ENCODE measurements around the gene CYFIP1.
"Not testable (repeated sequence)": the region's sequence is repeated elsewhere in the genome, so short reads cannot be mapped to it uniquely, and the experiment has no call there.

DNA sequence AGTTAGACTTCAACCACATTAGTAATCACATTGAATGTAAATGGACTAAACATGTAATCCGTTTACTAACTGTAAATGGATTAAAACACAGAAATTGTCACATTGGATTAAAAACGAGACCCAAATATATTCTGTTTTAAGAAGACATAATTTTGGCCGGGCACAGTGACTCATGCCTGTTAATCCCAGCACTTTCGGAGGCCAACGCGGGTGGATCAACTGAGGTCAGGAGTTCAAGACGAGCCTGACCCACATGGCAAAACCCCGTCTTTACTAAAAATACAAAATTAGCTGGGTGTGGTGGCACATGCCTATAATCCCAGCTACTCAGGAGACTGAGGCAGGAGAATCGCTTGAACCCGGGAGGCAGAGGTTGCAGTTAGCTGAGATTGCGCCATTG, 1.8 kb upstream of the CYFIP1 start:
- TF ChIP-seq POLR2A (IDR thresholded peaks at IDR 0.05): not testable (repeated sequence)
- TF ChIP-seq, protein P1, sequence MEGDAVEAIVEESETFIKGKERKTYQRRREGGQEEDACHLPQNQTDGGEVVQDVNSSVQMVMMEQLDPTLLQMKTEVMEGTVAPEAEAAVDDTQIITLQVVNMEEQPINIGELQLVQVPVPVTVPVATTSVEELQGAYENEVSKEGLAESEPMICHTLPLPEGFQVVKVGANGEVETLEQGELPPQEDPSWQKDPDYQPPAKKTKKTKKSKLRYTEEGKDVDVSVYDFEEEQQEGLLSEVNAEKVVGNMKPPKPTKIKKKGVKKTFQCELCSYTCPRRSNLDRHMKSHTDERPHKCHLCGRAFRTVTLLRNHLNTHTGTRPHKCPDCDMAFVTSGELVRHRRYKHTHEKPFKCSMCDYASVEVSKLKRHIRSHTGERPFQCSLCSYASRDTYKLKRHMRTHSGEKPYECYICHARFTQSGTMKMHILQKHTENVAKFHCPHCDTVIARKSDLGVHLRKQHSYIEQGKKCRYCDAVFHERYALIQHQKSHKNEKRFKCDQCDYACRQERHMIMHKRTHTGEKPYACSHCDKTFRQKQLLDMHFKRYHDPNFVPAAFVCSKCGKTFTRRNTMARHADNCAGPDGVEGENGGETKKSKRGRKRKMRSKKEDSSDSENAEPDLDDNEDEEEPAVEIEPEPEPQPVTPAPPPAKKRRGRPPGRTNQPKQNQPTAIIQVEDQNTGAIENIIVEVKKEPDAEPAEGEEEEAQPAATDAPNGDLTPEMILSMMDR (IDR thresholded peaks at IDR 0.05): not testable (repeated sequence)

Data from testis (tissue), 2 donors.